Activated T-cell treated with anti-CD3 and anti-CD28 coated beads, Interleukin-2, amount 50 U/mL, for 24 hours (primary cell): ENCODE measurements around the gene EPPIN.

ENCODE experiments used
- DNase-seq: peaks from one replicate; pipeline ENCODE4 v3.0.0-alpha.2; 2020
- H3K27ac Mint-ChIP-seq: 2 replicates; pipeline ENCODE4 v1.8.0; 2020; ENCODE audit warnings: mild to moderate bottlenecking, mixed read lengths
- H3K27me3 Mint-ChIP-seq: 2 replicates; pipeline ENCODE4 v1.8.0; 2020; ENCODE audit warnings: mixed read lengths
- H3K36me3 Mint-ChIP-seq: 2 replicates; pipeline ENCODE4 v1.8.0; 2020; ENCODE audit warnings: low read depth, mixed read lengths
- H3K4me1 Mint-ChIP-seq: 2 replicates; pipeline ENCODE4 v1.8.0; 2020; ENCODE audit warnings: low read depth, mixed read lengths
- H3K4me3 Mint-ChIP-seq: 2 replicates; pipeline ENCODE4 v1.8.0; 2020; ENCODE audit warnings: mild to moderate bottlenecking, moderate library complexity, mixed read lengths
- H3K9me3 Mint-ChIP-seq: 2 replicates; pipeline ENCODE4 v1.8.0; 2020; ENCODE audit warnings: mixed read lengths

EPPIN gene

DNA sequence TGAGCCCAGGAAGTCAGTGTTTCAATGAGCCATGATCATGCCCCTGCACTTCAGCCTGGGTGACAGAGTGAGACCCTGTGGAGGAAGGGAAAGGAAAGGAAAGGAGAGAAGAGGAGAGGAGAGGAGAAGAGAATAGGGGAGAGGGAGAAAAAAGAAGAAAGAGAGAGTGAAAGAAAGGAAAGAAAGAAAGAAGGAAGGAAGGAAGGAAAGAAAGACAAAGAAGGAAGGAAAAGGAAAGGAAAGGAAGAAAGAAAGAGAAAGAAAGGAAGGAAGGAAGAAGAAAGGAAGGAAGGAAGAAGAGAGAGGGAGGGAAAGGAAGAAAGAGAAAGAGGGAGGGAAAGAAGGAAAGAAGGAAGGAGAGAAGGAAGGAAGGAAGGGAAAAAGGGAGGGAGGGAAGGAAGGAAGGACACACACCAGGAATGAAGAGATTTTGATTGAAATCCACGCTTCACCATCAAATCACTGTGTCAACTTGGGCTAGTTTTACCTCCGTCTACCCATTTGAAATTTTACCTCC is 17.6 kb upstream of the EPPIN start:
- H3K9me3 Mint-ChIP-seq: peaks cover 2% of the 10 kb centered on the region
- no peak overlapping the region for H3K27ac Mint-ChIP-seq
- no peak overlapping the region for H3K4me3 Mint-ChIP-seq
- no peaks in the 10 kb centered on the region for H3K4me1 Mint-ChIP-seq
- no peaks in the 10 kb centered on the region for H3K36me3 Mint-ChIP-seq
- no peak for DNase-seq
- H3K27me3 Mint-ChIP-seq: peaks cover 29% of the 10 kb centered on the region

DNA sequence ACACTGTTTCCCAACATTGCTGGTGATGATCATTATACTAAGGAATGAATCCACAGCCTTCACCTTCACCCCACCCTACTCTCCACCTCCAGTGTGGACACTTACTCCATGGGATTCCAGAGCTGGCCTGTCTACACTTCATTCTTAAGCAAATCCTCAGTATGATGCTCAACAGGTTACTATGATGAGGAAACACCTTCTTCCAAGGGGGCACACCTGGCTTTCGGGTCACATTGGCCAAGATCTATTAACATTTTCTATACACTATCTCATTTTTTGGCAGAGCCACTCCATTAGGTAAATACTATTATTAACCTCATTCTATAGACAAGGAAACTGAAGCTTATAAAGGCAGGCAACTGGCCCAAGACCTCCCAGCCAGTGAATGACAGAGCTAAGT is 8.0 kb upstream of the EPPIN start:
- Mint-ChIP-seq H3K27ac (no peak overlapping the region), H3K36me3 (no peaks in the 10 kb centered on the region), H3K4me1 (no peaks in the 10 kb centered on the region), H3K9me3 (peaks cover 3% of the 10 kb centered on the region), H3K27me3 (peaks cover 41% of the 10 kb centered on the region), H3K4me3 (no peak overlapping the region)
- no peak for DNase-seq

- no peak overlapping the region for H3K27ac Mint-ChIP-seq
- H3K9me3 Mint-ChIP-seq: peaks cover 3% of the 10 kb centered on the region
- peaks cover 39% of the 10 kb centered on the region for H3K27me3 Mint-ChIP-seq
- DNase-seq: no peak
- H3K4me1 Mint-ChIP-seq: no peaks in the 10 kb centered on the region
- no peak overlapping the region for H3K4me3 Mint-ChIP-seq
- H3K36me3 Mint-ChIP-seq: no peaks in the 10 kb centered on the region
Measured at GRCh38 chr20:45552456-45552855, 5.3 kb upstream of the EPPIN start.

- peaks cover 44% of the 10 kb centered on the region for H3K27me3 Mint-ChIP-seq
- H3K27ac Mint-ChIP-seq: no peak overlapping the region
- no peak for DNase-seq
- H3K4me3 Mint-ChIP-seq: no peak overlapping the region
- H3K36me3 Mint-ChIP-seq: no peaks in the 10 kb centered on the region
- peaks cover 3% of the 10 kb centered on the region for H3K9me3 Mint-ChIP-seq
- H3K4me1 Mint-ChIP-seq: no peaks in the 10 kb centered on the region
Measured at GRCh38 chr20:45550765-45551164, 3.6 kb upstream of the EPPIN start.

- H3K36me3 Mint-ChIP-seq: no peaks in the 10 kb centered on the region
- peaks cover 49% of the 10 kb centered on the region for H3K27me3 Mint-ChIP-seq
Measured at GRCh38 chr20:45548410-45548809, 1.2 kb upstream of the EPPIN start.

GRCh38 chr20:45545754-45546453 is 1.3 kb downstream of the EPPIN start:
- peaks cover 60% of the 10 kb centered on the region for H3K27me3 Mint-ChIP-seq
- no peaks in the 10 kb centered on the region for H3K4me1 Mint-ChIP-seq
- H3K9me3 Mint-ChIP-seq: peaks cover 3% of the 10 kb centered on the region
- no peak overlapping the region for H3K27ac Mint-ChIP-seq
- no peaks in the 10 kb centered on the region for H3K36me3 Mint-ChIP-seq
- DNase-seq: no peak
- H3K4me3 Mint-ChIP-seq: no peak overlapping the region

More at GRCh38 chr20:45548410-45548809, 1.2 kb upstream of the EPPIN start:
- H3K4me1 Mint-ChIP-seq: no peaks in the 10 kb centered on the region
- no peak overlapping the region for H3K4me3 Mint-ChIP-seq
- H3K9me3 Mint-ChIP-seq: peaks cover 3% of the 10 kb centered on the region
- DNase-seq: no peak
- H3K27ac Mint-ChIP-seq: no peak overlapping the region

DNA sequence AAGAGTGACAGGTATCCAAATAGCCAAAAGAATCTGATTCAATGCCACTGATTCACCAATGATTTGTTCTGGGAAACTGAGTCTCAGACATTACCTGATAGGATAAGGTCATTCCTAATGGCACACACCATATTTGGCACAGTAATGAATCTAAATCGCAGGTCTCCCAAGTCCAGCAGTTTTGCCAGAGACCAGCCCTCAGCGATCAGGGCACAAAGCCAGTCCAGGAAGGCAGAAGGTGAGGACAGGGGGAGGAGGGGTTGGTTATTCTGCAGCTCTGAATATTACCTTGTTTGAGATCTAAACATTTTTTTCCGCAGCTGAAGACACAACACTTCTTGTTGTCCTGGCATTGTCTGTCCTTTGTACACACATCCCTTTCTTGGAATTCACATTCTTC is 1.9 kb downstream of the EPPIN start:
- peaks cover 2% of the 10 kb centered on the region for H3K9me3 Mint-ChIP-seq
- DNase-seq: no peak
- H3K4me1 Mint-ChIP-seq: no peaks in the 10 kb centered on the region
- no peak overlapping the region for H3K27ac Mint-ChIP-seq
- H3K27me3 Mint-ChIP-seq: peaks cover 64% of the 10 kb centered on the region
- no peak overlapping the region for H3K4me3 Mint-ChIP-seq
- H3K36me3 Mint-ChIP-seq: no peaks in the 10 kb centered on the region

DNA sequence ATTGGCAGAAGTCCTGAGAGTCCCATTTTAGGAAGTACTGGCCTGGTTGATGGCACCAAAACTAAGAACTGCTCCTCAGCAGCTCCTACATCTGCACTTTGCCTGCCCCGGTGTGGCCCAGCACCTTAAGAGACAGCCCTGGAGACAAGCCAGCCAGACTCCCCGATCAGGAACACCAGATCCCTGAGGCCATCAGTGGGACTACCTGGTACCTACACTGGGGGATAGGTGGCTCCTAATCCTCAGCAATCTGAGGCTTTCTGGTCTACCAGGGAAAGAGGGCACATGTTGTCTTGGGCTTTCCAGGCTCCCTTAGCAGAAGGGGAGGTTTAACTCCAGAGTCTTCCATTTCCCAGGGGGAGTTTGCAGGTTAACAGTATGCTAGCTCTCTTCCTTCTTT is 7.8 kb downstream of the EPPIN start, which contains the start of gene WFDC6:
TSS of gene WFDC6 (minus strand) at position 101 of the 400 bp plus-strand sequence. CDS start at position 26, 75 bp downstream.
- H3K27me3 Mint-ChIP-seq: peaks cover 48% of the 10 kb centered on the region
- no peak for DNase-seq
- H3K27ac Mint-ChIP-seq: no peak within 1 kb of the TSS
- H3K9me3 Mint-ChIP-seq: no peaks in the 10 kb centered on the region
- H3K4me3 Mint-ChIP-seq: no peak within 1 kb of the TSS
- no peaks in the 10 kb centered on the region for H3K36me3 Mint-ChIP-seq
- H3K4me1 Mint-ChIP-seq: no peaks in the 10 kb centered on the region

- no peaks in the 10 kb centered on the region for H3K4me1 Mint-ChIP-seq
- H3K9me3 Mint-ChIP-seq: no peaks in the 10 kb centered on the region
- no peak overlapping the region for H3K4me3 Mint-ChIP-seq
- DNase-seq: no peak
- H3K36me3 Mint-ChIP-seq: no peaks in the 10 kb centered on the region
- no peak overlapping the region for H3K27ac Mint-ChIP-seq
- peaks cover 42% of the 10 kb centered on the region for H3K27me3 Mint-ChIP-seq
Measured at GRCh38 chr20:45538209-45538799, 8.9 kb downstream of the EPPIN start.

- peaks cover 65% of the 10 kb centered on the region for H3K27me3 Mint-ChIP-seq
Measured at GRCh38 chr20:45527294-45527693, 19.9 kb downstream of the EPPIN start.

DNA sequence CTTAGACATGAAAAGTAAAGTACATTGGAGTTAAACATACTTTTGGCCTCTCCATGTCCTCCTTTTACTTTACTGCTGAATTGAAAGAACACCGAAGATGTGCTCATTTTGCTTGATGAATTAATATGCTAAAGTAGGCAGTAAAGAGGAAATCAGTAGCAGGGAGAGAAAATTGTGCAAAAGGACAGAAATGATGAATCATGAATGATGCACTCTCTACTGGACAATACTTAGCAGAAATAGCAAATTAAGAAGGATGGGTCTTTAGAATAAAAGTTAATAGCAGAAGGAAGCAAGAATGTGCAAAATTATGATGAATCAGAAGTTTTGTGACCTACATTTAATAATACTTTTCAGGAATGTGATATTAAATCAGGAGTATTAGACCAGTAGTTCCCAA is 23.4 kb downstream of the EPPIN start:
- H3K4me1 Mint-ChIP-seq: no peaks in the 10 kb centered on the region
- H3K27me3 Mint-ChIP-seq: peaks cover 64% of the 10 kb centered on the region
- no peak for DNase-seq
- no peaks in the 10 kb centered on the region for H3K36me3 Mint-ChIP-seq
- H3K4me3 Mint-ChIP-seq: no peak overlapping the region
- H3K27ac Mint-ChIP-seq: no peak overlapping the region
- no peaks in the 10 kb centered on the region for H3K9me3 Mint-ChIP-seq

More at GRCh38 chr20:45527294-45527693, 19.9 kb downstream of the EPPIN start:
- no peaks in the 10 kb centered on the region for H3K9me3 Mint-ChIP-seq
- H3K4me3 Mint-ChIP-seq: no peak overlapping the region
- no peak overlapping the region for H3K27ac Mint-ChIP-seq
- no peak for DNase-seq
- no peaks in the 10 kb centered on the region for H3K36me3 Mint-ChIP-seq
- H3K4me1 Mint-ChIP-seq: no peaks in the 10 kb centered on the region

DNA sequence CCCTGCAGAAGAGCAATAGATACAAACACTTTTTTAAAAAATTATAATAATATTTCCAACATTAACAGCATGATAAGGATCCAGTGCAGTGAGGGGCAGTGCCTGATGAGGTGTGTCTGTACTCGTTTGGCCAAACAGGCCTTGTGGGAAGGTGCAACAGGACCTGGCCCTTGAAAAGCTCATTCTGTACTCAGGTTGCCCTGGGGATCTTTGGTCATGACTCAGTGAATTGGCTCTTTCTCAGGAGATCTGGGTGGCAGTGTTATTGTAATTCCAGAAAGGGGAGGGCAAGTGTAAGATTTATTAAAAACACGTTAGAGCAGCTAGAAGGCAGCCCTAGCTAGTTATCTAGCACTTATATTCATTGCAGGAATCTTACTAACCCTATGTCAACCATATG is 28.9 kb downstream of the EPPIN start:
- H3K9me3 Mint-ChIP-seq: no peaks in the 10 kb centered on the region
- peaks cover 41% of the 10 kb centered on the region for H3K27me3 Mint-ChIP-seq
- no peaks in the 10 kb centered on the region for H3K36me3 Mint-ChIP-seq
- no peak overlapping the region for H3K27ac Mint-ChIP-seq
- no peaks in the 10 kb centered on the region for H3K4me1 Mint-ChIP-seq
- DNase-seq: no peak
- no peak overlapping the region for H3K4me3 Mint-ChIP-seq

GRCh38 chr20:45515147-45515913 is 31.9 kb downstream of the EPPIN start, which contains the start of gene SPINT3:
Gene SPINT3, minus strand, starts transcription at chr20:45515622. Its CDS starts 14 bp downstream, at chr20:45515608.
- H3K9me3 Mint-ChIP-seq: no peaks in the 10 kb centered on the region
- no peaks in the 10 kb centered on the region for H3K36me3 Mint-ChIP-seq
- no peaks in the 10 kb centered on the region for H3K4me1 Mint-ChIP-seq
- H3K4me3 Mint-ChIP-seq: no peak within 1 kb of the TSS
- DNase-seq: no peak
- H3K27ac Mint-ChIP-seq: no peak within 1 kb of the TSS
- H3K27me3 Mint-ChIP-seq: peaks cover 33% of the 10 kb centered on the region

DNA sequence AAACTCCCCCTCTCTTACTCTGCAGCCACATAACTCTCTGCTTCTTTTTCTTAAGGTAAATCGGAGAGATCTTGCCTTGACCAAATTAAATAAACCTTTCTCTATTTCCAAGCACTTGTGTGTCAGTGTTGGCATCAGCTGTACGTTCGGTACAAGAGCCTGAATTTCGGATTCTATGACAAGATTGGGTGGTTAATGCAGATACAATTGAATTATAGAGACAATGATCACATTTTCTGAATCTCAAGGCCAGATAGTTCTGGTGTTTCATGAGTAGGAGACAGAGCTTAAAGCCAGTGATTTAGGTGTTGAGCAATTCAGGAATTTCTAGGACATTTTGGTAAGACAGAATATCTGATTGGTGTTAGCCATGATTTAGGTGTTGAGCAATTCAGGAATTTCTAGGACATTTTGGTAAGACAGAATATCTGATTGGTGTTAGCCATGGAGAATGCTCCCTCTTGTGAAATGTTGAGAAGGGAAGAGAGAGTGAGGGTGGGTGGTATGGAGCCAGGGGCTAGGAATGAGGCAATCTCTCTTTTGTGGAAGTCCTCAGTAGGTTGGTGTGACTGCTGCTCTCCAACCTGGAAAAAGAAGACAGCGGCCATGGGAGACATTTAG is 36.8 kb downstream of the EPPIN start:
- Mint-ChIP-seq H3K4me1 (peaks cover 13% of the 10 kb centered on the region), H3K27me3 (peaks cover 46% of the 10 kb centered on the region), H3K4me3 (no peak overlapping the region), H3K27ac (no peak overlapping the region), H3K36me3 (no peaks in the 10 kb centered on the region), H3K9me3 (no peaks in the 10 kb centered on the region)
- no peak for DNase-seq
